ENCODE results near the gene DLG4.

DLG4 gene

DNA sequence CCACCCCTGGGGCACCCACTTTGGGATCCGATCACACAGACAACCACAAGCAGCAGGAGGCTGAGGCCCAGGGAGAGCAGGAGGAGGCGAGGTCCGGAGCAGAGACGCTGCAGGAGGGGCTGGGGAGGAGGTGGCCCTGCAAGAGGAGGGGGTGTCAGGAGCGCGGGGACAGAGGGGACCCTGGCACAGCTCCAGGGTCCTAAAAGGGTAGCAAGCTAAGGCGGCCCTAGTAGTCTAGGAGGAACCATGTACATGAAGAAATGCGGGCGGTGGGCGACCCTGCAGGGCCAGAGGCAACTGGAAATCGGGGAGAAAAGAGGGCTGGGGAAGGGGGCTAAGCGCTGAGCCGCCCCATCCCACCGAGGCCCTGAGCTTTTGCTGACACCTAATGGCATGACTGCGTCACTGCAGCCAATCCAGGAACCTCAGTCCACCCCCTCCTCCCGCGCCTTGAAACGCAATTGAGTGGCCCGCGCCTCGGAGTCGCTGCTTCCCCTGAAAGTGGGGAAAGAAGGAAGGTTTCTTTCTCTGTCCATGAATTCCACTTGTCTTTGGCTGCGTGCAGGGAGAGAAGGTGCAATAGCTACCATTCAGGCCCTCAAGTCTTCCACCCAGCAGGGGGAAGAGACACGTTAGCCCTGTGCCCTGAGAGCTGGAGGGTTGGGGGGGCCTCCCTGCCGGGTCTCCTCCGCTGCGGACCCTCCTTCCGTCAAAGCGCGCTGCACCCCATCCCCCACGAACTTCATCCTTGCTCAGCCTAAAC is 42.3 kb downstream of the DLG4 start:
- TF ChIP-seq, protein P1, sequence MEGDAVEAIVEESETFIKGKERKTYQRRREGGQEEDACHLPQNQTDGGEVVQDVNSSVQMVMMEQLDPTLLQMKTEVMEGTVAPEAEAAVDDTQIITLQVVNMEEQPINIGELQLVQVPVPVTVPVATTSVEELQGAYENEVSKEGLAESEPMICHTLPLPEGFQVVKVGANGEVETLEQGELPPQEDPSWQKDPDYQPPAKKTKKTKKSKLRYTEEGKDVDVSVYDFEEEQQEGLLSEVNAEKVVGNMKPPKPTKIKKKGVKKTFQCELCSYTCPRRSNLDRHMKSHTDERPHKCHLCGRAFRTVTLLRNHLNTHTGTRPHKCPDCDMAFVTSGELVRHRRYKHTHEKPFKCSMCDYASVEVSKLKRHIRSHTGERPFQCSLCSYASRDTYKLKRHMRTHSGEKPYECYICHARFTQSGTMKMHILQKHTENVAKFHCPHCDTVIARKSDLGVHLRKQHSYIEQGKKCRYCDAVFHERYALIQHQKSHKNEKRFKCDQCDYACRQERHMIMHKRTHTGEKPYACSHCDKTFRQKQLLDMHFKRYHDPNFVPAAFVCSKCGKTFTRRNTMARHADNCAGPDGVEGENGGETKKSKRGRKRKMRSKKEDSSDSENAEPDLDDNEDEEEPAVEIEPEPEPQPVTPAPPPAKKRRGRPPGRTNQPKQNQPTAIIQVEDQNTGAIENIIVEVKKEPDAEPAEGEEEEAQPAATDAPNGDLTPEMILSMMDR (IDR thresholded peaks at IDR 0.05; ENCODE audit: borderline replicate concordance, control extremely low read depth, extremely low read depth, insufficient read depth, missing control alignments): peak; percentile 93
- in situ Hi-C loops (cut with MboI; ENCODE audit: low sequenced_read_pairs, unreplicated experiment): no loop called here
- peak; percentile 92 for DNase-seq (ENCODE audit: low spot score)

DNA sequence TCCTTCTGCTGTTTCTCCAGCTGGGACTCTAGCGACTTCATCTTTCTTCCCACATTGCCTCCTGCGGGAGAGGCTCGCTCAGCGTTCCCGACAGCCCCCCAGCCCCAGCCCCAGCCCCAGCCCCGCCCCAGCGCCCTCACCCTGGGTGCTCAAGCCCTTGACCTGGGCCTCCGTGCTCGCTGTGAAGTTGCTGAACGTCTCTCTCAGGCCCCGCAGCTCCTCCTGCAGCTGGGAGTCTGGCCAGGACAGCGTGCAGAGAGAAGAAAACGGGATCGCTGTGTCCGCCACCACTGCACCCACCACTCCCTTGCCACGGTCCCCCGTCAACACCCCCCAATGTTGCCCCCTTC is 42.8 kb downstream of the DLG4 start:
- DNase-seq (ENCODE audit: low spot score): no peak
- in situ Hi-C loops (cut with MboI; ENCODE audit: low sequenced_read_pairs, unreplicated experiment): no loop called here
- TF ChIP-seq, protein P1 (IDR thresholded peaks at IDR 0.05; ENCODE audit: borderline replicate concordance, control extremely low read depth, extremely low read depth, insufficient read depth, missing control alignments): no peak

DNA sequence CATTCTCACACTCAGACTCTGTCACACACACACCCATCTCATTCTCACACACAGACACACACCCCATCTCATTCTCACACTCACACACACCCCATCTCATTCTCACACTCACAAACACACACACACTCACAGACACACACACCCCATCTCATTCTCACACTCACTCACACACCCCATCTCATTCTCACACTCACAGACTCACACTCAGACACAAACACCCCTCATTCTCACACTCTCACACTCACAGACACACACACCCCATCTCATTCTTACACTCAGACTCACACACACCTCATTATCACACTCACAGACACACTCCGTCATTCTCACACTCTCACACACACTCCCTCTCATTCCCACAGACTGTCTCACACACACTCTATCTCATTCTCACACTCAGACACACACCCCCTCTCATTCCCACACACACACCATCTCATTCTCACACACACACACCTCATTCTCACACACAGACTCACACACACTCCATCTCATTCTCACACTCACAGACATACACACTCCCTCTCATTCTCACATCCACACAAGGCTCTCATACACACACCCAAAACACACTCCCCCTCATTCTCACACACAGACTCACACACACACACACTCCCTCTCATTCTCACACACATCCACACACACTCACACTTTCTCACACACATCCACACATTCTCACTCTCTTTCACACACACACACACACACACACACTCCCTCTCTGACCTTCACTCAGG is 43.4 kb downstream of the DLG4 start:
- DNase-seq (ENCODE audit: low spot score): peak; percentile 13
- TF ChIP-seq, protein P1 (IDR thresholded peaks at IDR 0.05; ENCODE audit: borderline replicate concordance, control extremely low read depth, extremely low read depth, insufficient read depth, missing control alignments): no peak
- in situ Hi-C loops (cut with MboI; ENCODE audit: low sequenced_read_pairs, unreplicated experiment): no loop called here

DNA sequence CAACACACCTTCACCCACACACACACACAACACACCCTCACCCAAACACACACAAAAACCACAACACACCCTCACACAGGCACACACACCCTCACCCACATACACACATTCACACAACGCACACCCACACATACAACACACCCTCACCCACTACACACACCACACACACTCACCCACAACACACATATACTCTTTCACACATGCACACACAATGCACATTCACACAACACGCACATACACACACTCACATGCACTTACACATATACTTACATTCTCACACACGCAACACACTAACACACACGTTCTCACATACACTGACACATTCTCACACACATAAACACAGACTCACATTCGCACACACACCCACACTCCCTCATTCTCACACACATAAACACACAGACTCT is 44.3 kb downstream of the DLG4 start:
- TF ChIP-seq, protein P1 (IDR thresholded peaks at IDR 0.05; ENCODE audit: borderline replicate concordance, control extremely low read depth, extremely low read depth, insufficient read depth, missing control alignments): no peak
- in situ Hi-C loops (cut with MboI; ENCODE audit: low sequenced_read_pairs, unreplicated experiment): no loop called here
- DNase-seq (ENCODE audit: low spot score): no peak

DNA sequence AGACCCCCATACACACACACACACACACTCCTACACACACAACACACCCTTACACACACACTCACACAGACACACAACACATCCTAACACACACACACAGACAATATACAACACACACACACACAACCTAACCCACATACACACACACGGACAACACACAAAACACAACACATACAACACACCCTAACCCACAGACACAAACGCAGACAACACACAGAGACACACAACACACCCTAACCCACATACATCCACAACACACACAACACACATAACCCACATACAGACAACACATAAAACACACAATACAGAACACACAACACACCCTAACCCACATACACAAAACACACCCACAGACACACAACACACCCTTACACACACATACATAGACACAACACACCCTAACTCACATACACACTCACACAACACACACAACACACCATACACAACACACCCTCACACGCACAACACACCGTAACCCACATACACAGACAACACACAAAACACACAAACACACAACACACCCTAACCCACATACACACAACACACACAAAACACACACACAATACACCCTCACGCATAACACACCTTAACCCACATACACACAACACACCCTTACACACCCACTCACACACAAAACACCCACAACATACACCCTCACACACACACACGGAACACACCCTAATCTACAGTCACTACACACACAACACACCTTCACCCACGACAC is 44.9 kb downstream of the DLG4 start:
- TF ChIP-seq, protein P1 (IDR thresholded peaks at IDR 0.05; ENCODE audit: borderline replicate concordance, control extremely low read depth, extremely low read depth, insufficient read depth, missing control alignments): no peak
- DNase-seq (ENCODE audit: low spot score): peak; percentile 11
- in situ Hi-C loops (cut with MboI; ENCODE audit: low sequenced_read_pairs, unreplicated experiment): no loop called here

Measured in GM13976 (cell line).